GM21390 (cell line): ENCODE results near the gene LYG2.
"Not testable (repeated sequence)": the region's sequence is repeated elsewhere in the genome, so short reads cannot be mapped to it uniquely, and the experiment has no call there.

Experiments used
- ATAC-seq: cut with Tn5 transposase; IDR thresholded peaks from one replicate; pipeline ENCODE4 v1.9.1; 2021; ENCODE audit not compliant: unreplicated experiment

LYG2 gene, protein sequence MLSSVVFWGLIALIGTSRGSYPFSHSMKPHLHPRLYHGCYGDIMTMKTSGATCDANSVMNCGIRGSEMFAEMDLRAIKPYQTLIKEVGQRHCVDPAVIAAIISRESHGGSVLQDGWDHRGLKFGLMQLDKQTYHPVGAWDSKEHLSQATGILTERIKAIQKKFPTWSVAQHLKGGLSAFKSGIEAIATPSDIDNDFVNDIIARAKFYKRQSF

DNA sequence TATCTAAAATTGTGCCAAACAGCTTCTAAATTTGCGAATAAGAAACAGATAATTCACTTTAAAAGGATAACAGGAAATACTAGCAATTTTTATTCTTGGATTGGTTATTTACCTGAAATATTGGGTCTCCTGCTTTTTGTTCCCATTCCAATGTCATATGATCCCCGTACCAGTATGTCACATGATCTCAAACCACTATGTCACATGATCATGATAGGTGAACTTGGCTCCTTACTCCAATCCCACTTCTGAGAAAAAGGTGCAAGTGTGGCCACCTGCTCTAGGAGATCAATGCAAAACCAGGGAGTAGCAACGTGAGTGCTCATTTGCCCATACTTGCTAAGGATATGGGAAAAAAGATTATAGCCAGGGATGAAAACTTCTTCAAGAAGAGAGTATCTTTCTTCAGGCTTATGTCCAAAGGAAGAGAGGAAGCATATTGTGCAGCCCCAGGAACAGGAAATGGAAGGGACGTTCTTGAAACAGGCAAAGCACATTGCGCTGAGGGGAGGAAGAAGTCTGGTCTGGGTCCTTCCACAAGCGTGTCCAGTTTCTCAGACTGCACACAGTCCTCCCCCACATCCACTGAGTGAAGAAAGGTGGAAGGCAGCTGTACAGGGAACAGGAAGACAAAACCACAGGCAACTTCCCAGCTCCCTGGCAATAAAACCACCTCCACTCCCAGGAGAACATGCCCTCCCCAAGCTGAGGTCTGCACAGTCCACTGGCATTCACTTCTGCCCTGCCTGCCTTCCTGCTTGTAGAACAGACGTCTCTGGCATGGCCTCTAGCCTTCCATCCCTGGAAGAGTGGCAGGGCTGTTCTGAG, at the start of gene LYG2:
TSS of gene LYG2 (minus strand) at position 176 of the 828 bp plus-strand sequence. CDS start 1,406 bp downstream, outside the sequence.
- no peak for ATAC-seq

DNA sequence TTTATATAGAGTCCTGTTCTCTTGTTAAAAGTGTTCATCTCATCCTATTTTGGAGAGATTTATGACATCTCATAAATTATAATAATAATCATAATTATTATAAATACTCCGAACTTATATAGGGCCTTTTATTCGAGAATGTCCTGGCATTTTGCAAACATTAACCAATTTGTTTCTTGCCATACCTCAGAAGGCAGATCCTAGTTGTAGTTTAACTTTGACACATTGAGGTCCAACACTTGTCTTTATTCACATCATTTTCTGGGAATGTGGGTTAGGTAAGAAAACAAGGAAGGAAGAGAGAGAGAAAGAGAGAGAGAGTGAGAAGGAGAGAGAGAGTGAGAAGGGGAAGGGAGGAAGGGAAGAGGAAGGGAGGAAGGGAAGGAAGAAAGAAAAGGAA, 45.6 kb upstream of the LYG2 start, which contains the start of gene LYG1:
TSS of gene LYG1 (minus strand) at position 101 of the 400 bp plus-strand sequence. CDS start 5,527 bp downstream, outside the sequence.
- ATAC-seq, result not testable (repeated sequence)

DNA sequence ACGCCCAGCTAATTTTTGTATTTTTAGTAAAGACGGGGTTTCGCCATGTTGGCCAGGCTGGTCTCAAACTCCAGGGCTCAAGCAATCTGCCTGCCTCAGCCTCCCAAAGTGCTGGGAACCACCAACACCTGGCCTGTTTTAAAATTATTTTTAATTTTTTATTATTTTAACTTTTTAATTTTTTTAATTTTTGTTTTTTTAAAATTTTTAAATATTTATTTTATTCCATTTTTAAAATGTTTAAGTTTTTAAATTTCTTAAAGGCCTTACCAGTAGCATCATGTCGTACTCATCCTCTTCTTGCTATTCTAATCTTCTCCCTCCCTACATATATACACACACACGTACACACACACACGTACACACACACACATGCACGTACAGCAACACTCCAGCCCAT, 44.1 kb upstream of the LYG2 start:
- no peak for ATAC-seq

DNA sequence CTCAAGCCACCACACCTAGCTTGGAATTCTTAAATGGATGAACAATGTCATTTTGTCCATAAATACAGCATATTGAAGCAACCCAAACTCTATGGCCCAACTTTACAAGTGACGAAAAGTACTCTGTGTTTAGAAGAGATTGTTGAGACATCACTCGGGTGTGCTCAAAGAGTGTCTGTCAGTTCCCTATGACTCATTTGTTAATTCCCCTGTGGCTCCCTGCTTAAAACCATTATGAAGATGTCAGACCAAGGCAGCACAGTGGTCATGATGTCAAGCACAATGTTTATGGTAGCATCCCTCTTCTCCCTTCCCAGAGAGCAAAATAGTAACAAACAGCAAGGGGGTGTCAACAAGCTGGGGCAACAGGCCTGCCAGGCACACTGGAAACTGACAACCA, 42.5 kb upstream of the LYG2 start:
- ATAC-seq, result no peak

DNA sequence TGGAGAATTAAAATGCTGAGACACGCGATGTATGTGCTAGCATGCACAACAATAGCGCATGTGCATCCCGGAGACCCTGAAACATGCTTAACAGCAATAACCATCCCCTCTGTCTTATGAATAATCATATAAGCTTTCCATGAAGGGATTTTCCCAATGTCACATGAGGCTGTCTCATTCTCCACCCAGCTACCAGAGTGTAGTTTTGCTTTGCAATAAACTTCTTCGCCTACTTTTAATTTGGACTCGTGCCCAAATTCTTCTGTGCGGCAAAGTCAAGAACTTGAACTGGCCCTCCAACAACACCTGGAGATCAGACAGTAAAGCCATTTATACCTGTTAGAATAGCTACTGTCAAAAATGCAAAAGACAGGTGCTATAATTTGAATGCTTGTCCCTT, 30.1 kb upstream of the LYG2 start:
- ATAC-seq, result no peak

DNA sequence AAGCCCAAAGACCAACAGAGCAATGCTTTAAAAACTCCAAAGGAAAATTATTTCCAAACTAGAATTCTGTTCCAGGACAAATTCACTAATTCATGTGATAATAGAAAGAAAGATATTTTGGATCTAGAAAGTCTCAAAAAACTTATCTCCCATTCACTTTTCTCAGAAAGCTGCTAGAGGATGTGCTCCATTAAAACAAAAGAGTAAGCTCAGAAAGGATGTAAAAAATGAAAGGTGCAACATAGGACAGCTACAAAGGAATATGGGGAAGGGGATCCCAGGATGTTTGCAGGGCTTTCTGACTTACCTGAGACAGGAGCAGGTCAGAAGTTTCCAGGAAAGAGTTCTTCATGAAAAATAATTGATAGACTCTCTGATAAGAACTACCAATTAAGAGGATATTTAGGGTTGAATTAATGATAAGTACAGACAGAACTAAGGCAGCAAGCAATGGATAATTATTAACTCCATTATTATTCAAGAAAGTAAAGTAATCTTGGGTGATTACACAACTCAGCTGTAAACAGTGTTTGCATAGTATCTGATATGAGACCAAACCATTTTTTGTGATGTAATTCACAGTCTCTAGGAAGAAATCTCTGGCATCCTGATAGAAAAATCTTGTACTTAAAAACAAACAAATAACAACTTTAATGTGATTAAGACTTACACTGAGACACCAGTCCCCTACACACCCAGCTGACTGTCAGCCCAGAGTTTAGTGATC, 24.7 kb upstream of the LYG2 start:
- ATAC-seq, result no peak

DNA sequence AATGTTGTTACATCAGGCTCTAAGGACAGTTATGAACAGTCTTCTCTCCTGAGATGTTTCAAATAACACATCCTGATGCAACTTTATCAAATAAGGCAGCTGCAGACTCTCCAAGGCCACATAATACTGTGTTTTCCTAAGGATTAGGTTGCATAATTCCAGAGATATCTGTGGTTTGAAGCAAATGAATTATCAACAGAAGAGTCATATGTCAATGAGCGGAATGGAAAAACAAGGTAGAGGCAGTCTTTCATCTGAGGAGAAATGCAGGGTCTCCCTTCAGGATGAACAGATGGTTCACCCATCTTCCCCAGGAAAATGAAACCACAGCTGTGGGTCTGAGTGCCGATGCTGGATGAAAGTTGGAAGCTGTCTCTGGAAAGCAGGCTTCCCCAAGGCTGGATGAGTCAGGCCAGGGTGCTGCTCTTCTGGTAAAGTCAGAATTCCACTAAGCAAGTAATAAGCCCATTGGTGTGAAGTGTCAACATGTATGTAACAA, 23.4 kb upstream of the LYG2 start:
- ATAC-seq, result no peak

DNA sequence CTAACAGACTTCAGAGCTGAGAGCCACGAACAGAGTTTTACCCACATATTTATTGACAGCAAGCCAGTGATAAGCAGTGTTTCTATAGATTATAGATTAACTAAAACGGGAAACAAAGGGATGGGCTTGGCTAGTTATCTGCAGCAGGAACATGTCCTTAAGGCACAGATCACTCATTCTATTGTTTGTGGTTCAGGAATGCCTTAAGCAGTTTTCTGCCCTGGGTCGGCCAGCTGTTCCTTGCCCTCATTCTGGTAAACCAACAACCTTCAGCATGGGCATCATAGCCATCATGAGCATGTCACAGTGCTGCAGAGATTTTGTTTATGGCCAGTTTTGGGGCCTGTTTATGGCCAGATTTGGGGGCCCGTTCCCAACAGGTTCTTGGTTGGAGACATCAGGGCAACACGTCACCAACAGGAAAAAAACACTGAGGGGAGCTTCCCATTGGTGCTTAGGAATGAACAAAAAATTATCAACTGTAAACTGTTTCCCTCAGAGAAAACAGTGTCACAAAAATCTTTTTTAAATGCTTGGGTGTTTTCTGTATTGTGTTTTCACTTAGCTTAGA, 22.8 kb upstream of the LYG2 start:
- not testable (repeated sequence) for ATAC-seq

DNA sequence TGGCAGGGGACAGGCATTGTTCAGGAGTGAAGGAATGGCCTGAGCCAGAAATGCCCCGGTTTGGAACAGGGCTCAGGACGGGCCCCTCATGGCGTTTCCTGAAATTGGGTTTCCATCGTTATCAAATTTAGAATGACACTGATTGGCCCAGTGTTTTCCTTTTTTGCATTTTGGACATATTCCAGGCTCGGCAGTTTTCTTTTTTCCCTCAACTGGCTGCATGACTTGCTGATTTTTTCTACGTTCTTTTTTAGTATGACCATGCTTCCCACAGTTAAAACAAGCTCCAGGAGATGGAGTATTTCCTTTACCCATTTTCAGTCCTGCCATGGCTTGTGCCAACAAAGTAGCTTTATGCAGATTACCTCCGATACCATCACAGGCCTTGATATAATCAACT, 20.4 kb upstream of the LYG2 start:
- ATAC-seq, result no peak

DNA sequence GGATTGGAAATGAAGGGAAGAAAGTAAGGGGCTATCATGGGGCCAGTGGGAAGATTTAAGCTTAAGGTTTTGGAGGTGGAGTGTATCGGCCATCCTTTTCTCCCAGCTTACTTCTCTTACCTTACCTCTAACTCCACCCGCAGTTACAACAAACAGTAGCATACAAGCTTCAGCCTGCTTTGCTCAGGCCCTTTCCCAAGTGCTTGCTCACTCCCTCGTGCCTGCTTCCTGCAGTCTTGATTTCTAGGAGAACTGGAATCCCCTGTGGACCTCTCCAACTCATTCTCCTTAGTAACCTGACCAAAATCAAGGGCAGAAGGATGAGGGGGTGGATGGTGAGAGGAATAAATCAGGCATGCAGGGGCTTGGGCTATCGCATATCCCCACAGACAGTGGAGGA, 5.8 kb upstream of the LYG2 start:
- ATAC-seq, result no peak

DNA sequence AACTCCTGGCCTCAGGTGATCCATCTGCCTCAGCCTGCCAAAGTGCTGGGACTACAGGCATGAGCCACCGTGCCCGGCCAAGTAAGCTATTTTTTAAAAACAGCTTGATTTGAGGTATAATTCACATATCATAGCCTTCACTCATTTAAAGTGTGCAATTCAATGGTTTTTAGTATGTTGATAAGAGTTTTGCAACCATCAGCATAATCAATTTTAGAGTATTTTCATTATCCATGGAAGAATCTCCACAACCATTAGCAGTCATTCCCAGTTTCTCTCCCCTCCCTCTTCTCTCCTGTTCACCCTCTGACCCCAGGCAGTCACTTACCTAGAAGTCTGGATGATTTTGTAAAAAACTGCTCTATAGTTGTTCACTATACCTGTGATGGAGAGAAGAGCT, 4.7 kb upstream of the LYG2 start:
- ATAC-seq, result no peak

DNA sequence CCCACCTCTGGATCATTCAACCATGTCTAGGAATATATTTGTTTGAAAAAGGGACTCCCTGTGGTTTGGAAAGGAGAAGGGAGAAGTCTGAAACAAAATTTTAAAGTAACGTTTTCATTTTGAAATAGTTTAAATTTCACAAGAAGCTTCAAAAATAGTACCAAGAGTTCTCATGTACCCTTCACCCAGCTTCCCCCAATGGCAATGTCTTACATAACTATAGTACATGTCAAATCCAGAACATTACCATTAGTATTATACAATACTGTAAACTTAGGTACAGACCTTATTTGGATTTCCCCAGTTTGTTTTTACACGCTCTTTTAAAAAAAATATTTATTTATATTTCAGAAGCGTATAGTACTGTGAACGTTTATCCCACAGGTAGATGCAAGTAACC, 4.0 kb upstream of the LYG2 start:
- no peak for ATAC-seq

DNA sequence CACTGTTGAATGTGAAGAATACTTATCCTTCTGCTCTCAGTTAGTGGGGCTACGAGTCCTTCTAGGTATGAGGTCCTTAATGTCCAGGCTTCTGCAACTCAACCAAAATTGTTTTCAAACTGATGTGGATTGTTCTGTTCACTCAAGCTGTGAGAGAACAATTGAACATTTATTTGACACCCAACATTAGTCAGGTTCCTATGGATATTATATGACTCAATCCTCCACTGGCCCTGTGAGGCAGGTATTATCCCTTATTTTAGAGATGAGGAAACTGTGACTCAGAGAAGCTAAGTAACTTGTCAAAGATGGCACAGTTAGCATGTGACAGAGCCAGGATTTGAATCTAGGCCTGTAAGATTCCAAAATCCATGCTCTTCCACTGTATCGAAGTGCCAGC, 1.2 kb upstream of the LYG2 start:
- no peak for ATAC-seq

DNA sequence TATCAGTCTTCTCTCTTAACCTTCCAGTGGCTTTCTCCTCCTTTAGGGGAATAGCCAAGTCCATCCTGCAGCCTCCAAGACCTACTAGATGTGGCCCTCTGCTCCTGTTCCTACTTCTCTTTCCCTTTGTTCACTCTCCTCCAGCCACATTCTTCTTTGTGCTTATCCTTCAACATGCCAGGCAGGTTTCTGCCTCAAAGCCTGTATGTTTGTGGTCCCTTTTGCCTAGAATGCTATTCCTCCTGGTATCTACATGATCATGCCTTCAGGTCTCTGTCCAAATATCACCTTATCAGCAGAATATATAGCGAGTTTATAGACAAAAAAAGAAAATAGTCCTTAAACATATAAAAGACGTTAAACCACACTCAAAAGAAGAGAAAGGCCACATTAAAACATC, 5.5 kb downstream of the LYG2 start:
- ATAC-seq, result no peak

DNA sequence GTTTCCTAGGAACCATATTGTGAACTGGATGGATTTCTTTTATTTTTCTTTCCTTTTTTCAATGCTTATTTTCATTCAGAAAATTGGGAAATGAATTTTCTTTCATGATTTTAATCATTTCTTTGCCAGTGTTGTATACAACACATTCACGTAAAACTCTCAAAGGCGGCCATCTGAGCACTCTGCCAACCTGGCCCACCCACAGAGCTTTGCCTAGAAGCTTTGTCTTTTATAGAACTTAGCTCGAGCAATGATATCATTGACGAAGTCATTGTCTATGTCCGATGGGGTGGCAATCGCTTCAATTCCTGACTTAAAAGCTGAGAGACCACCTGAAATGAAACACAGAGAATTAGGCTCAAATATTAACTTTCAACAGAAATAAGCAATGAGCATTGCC, 13.3 kb downstream of the LYG2 start:
- ATAC-seq, result no peak

DNA sequence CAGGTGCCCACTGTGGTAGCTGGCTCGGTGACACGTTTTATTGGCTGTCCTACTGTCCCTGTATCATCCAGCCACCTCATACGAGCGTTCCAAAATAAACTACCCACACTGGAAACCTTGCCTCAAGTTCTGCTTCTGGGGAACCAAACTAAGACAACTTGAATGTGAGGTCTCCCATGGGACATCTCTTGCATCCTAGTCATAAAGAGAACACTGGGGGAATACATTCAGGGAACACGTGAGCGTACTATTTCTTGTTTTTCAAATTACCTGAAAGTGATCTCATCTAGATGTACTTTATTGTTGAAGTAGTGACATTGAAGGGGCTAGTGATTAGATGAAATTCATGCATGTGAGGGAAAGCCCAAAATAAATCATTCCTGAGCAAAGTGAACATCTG, 15.0 kb downstream of the LYG2 start:
- no peak for ATAC-seq

DNA sequence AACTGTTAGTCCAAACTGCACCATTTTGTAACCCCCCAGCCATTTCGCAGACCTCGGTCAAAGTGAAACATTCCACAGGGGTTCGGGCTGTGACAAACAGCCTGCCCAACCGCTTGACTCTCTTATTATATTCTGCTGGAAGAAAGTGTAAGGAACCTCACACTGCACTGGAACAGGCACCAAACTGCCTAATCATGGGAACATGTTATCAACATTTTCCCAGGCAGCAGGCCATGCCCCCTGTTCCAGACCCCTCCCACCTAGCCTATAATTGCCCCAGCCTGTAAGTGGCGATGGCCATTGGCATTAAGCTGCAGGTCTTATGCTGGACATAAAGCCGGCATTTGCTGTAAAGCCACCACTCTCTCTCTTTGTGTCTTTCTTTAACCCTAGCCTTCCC, 16.9 kb downstream of the LYG2 start:
- no peak for ATAC-seq

DNA sequence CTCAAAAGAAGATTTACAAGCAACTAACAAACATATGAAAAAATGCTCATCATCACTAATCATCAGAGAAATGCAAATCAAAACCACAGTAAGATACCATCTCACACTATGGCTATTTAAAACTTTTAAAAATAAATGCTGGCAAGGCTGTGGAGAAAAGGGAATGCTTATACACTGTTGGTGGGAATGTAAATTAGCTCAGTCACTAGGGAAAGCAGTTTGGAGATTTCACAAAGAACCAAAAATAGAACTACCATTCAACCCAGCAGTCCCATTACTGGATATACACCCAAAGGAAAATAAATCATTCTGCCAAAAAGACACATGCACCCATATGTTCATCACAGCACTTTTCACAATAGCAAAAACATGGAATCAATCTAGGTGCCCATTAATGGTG, 22.3 kb downstream of the LYG2 start:
- ATAC-seq, result not testable (repeated sequence)

DNA sequence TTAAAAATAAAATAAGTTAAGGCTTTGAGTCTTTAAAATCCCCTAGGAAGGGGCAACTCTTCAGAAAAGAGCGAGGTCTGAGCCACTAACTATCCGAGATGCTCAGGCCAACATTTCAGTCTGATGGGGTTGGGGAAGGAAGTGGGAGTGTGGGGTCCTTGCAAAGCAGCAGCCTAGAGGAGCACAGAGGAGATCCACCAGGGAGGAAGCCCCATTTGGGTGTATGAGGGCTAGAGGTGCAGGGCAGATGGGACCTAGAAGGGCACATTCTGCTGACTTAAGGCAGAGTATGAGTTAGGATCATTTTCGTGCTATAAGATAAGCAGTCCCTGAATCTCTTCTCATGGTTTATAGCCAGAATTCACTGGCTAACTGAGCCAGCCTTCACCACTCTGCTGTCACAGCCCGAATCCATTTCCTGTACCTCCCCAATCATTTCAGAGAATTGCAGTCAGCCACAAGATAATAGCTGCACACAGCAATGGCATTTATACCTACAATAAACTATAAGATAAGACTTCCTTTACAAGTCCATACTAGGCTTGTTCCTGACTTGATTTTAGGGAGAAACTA, 37.5 kb downstream of the LYG2 start:
- ATAC-seq, result no peak

DNA sequence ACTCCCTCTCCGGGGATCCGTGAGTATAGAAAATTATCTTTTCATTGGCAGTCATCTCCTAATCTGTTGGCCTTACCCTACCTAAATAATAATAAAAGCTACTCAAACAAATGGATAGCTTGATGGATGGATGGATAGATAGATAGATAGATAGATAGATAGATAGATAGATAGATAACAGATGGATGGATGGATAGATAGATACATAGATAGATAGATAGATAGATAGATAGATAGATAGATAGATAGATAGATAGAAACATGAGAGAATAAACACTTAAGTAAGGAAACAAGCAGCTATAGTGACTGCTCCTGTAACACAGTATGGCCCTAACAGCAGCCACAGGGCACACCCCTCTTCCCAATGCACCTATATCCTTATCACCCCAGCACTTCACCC, 39.4 kb downstream of the LYG2 start:
- no peak for ATAC-seq

DNA sequence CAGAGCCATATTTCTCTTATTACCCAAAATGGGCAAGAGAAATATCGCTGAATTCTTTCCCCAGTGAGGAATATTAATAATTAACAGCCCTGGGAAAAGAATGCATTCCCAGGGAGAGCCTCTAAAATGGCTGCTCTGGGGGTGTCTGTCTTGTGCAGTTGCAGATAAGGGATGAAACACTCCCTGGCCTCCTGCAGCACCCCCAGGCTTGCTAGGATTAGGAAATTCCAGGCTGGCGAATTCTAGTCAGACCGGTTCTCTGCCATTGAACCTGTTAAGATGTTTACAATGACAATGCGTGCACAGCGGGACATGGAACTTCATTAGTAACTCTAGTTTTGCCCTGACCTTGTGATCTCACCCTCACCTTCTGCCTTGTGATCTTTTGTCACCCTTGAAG, 50.0 kb downstream of the LYG2 start:
- ATAC-seq, result no peak
